SU-DHL-6 (cell line): ENCODE results near the gene CDH13.

Experiments used
- H2AFZ ChIP-seq: fragments of 200-600 bp; sonication (generic); 2 replicates; pipeline ENCODE4 v1.6.1; 2014; ENCODE audit warnings: low read depth, mild to moderate bottlenecking, moderate library complexity, mixed read lengths, antibody characterized with exemption, low read length; ENCODE audit not compliant: severe bottlenecking
- H3F3A ChIP-seq: fragments of 200-600 bp; shearing (Covaris generic); 2 replicates; pipeline ENCODE4 v1.6.0; 2016; ENCODE audit warnings: antibody characterized with exemption, mild to moderate bottlenecking; ENCODE audit not compliant: insufficient read depth
- H3K27ac ChIP-seq: fragments of 200-600 bp; sonication (generic); 2 replicates; pipeline ENCODE4 v1.5.1; 2016; ENCODE audit warnings: low read depth, mild to moderate bottlenecking, low read length, moderate library complexity, mixed read lengths
- H3K27me3 ChIP-seq: fragments of 200-600 bp; sonication (generic), shearing (Covaris generic); 2 replicates; pipeline ENCODE4 v1.6.0; 2014; ENCODE audit warnings: mild to moderate bottlenecking, low read length
- H3K36me3 ChIP-seq: fragments of 200-600 bp; sonication (generic); 2 replicates; pipeline ENCODE4 v1.6.1; 2014; ENCODE audit warnings: mild to moderate bottlenecking, low read length, mixed read lengths
- H3K4me2 ChIP-seq: fragments of 300-600, 200-600 bp; shearing (Covaris generic), sonication (generic); 2 replicates; pipeline ENCODE4 v1.6.0; 2014; ENCODE audit warnings: low read length, low read depth, mild to moderate bottlenecking; ENCODE audit not compliant: poor library complexity, severe bottlenecking
- H3K4me3 ChIP-seq: fragments of 200-600 bp; sonication (generic); 2 replicates; pipeline ENCODE4 v1.5.1; 2014; ENCODE audit warnings: antibody characterized with exemption, low read length, mild to moderate bottlenecking, mixed read lengths; ENCODE audit not compliant: insufficient read depth, poor library complexity, severe bottlenecking
- H3K79me2 ChIP-seq: fragments of 200-600 bp; sonication (generic); 2 replicates; pipeline ENCODE4 v1.6.1; 2014; ENCODE audit warnings: mild to moderate bottlenecking, low read length, moderate library complexity; ENCODE audit not compliant: insufficient read depth
- H3K9ac ChIP-seq: fragments of 200-600 bp; sonication (generic); 2 replicates; pipeline ENCODE4 v1.7.0; 2014; ENCODE audit warnings: mild to moderate bottlenecking, low read length
- H3K9me2 ChIP-seq: fragments of 200-600 bp; sonication (generic); replicated peaks from 2 replicates; pipeline ENCODE4 v1.6.1; 2014; ENCODE audit warnings: low read length; ENCODE audit not compliant: insufficient read depth
- H3K9me3 ChIP-seq: fragments of 200-600 bp; sonication (generic); 2 replicates; pipeline ENCODE4 v1.6.1; 2014; ENCODE audit warnings: low read length, mixed read lengths; ENCODE audit not compliant: insufficient read depth
- H4K20me1 ChIP-seq: fragments of 200-600 bp; sonication (generic); 2 replicates; pipeline ENCODE4 v1.6.1; 2014; ENCODE audit warnings: low read depth, mild to moderate bottlenecking, antibody characterized with exemption, low read length, moderate library complexity, mixed read lengths
- CTCF ChIP-seq: fragments of 200-600 bp; sonication (generic); IDR thresholded peaks from one replicate; pipeline ENCODE4 v1.5.1; 2017; ENCODE audit warnings: antibody characterized with exemption, mild to moderate bottlenecking, low read length, moderate library complexity; ENCODE audit not compliant: insufficient read depth, poor library complexity, severe bottlenecking
- EZH2phosphoT487 ChIP-seq: fragments of 200-600 bp; sonication (generic), shearing (Covaris generic); conservative IDR thresholded peaks from 2 replicates; pipeline ENCODE4 v1.6.1; 2018; ENCODE audit warnings: mild to moderate bottlenecking, antibody characterized with exemption, low read length, moderate library complexity, mixed read lengths

Gene CDH13

GRCh38 chr16:83201748-83202147, 575.0 kb downstream of the CDH13 start:
- Histone ChIP-seq H4K20me1 (no peaks in the 10 kb centered on the region), H3K9me3 (no peaks in the 10 kb centered on the region), H3K27ac (no peak overlapping the region), H3K9ac (no peak overlapping the region), H3K79me2 (no peaks in the 10 kb centered on the region), H2AFZ (no peak overlapping the region), H3K9me2 (no peaks in the 10 kb centered on the region), H3K36me3 (no peaks in the 10 kb centered on the region), H3K4me3 (no peak overlapping the region), H3F3A (no peaks in the 10 kb centered on the region), H3K27me3 (no peaks in the 10 kb centered on the region), H3K4me2 (no peak overlapping the region)
- TF ChIP-seq EZH2phosphoT487 = no peak
- TF ChIP-seq CTCF = no peak

DNA sequence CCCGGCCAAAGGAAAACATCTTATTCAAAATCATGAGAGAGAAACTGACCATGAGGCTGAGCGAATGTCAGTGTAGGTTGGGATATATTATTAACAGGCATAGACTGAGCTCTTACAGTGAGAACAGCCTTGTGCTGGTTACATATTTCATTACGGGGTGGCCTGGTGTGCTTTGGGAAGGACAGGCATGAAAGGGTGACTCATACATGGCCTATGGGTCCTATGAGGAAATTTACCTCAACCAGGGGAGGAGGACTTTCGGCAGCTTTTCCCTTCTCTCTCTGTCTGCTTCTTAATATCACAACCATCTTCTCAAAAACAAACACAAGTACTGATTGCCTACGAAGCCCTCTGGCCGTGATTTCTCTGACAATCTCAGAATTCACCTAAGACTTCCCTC, 579.1 kb downstream of the CDH13 start:
- Histone ChIP-seq H3K4me2 (no peak overlapping the region), H3K9me3 (no peaks in the 10 kb centered on the region), H4K20me1 (no peaks in the 10 kb centered on the region), H2AFZ (no peak overlapping the region), H3F3A (no peaks in the 10 kb centered on the region), H3K9me2 (no peaks in the 10 kb centered on the region), H3K4me3 (no peak overlapping the region), H3K36me3 (no peaks in the 10 kb centered on the region), H3K27ac (no peak overlapping the region), H3K9ac (no peak overlapping the region), H3K27me3 (no peaks in the 10 kb centered on the region), H3K79me2 (no peaks in the 10 kb centered on the region)
- no peak for TF ChIP-seq EZH2phosphoT487
- TF ChIP-seq CTCF = no peak

DNA sequence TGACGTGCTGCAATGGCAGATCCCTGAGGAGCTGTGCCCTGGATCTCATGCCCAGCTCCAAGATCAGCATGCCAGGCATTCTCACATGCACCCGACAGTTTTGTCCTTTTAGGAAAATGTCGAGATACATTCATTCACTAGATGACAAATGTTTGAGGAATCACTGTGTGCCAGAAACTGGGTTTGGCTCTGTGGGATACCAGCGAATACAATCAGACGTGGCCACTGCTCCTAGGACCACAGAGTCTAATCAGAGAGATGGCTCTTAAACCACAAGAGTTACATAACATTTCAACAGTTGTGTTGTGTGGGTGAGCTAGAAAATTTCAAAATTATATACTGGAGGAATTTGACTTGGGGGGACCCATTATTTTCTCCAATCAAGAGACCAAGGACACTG, 579.7 kb downstream of the CDH13 start:
- Histone ChIP-seq H3K27me3 (no peaks in the 10 kb centered on the region), H3K4me2 (no peak overlapping the region), H3K9me2 (no peaks in the 10 kb centered on the region), H3K9ac (no peak overlapping the region), H3K9me3 (no peaks in the 10 kb centered on the region), H3F3A (no peaks in the 10 kb centered on the region), H3K36me3 (no peaks in the 10 kb centered on the region), H3K79me2 (no peaks in the 10 kb centered on the region), H3K27ac (no peak overlapping the region), H3K4me3 (no peak overlapping the region), H2AFZ (no peak overlapping the region), H4K20me1 (no peaks in the 10 kb centered on the region)
- TF ChIP-seq CTCF (no peak), EZH2phosphoT487 (no peak)

DNA sequence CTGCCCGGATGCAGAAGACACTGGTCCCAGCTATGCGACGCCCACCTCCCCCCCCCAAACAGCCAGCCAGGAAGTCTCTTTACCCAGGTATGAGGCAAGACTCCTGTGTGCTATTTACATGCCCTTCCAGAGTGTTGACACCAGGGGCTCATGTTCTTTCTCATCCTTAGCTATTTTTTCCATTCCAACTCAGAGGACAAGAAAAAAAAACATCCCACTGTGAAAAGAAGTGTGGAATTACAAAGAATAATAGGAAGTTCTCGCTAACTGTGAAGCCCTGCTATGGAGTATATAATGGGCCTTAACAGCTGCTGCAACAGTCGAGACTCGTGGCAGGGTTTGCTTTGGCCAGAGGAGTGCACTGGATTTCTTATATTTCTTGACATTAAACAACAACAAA, 584.9 kb downstream of the CDH13 start:
- no peak for TF ChIP-seq EZH2phosphoT487
- no peak for TF ChIP-seq CTCF
- Histone ChIP-seq H3K27ac (no peak overlapping the region), H3K4me2 (no peak overlapping the region), H3K79me2 (no peaks in the 10 kb centered on the region), H3K9ac (no peak overlapping the region), H4K20me1 (no peaks in the 10 kb centered on the region), H3K27me3 (no peaks in the 10 kb centered on the region), H3K9me3 (no peaks in the 10 kb centered on the region), H3K9me2 (no peaks in the 10 kb centered on the region), H3K36me3 (no peaks in the 10 kb centered on the region), H3F3A (no peaks in the 10 kb centered on the region), H2AFZ (no peak overlapping the region), H3K4me3 (no peak overlapping the region)
